CD14-positive monocyte (primary cell): ENCODE measurements around the gene SH3BP4. TPM values are rescaled to one million over a fixed set of nuclear protein-coding genes. Genes with fewer than 3 reads are reported as not detected.

Experiments used
- DNase-seq, 3 donors: peaks; one replicate each; pipeline ENCODE4 v3.0.0-alpha.2; 2011 to 2022
- H2AFZ ChIP-seq: 2 replicates; pipeline ENCODE4 v1.6.0; 2012; ENCODE audit warnings: mild to moderate bottlenecking, low read depth, low read length, inconsistent platforms; ENCODE audit not compliant: insufficient read depth, poor library complexity, severe bottlenecking
- H3K27ac ChIP-seq, 2 donors: 1 replicate in 1 of 2; 2 replicates in 1 of 2; pipeline ENCODE4 v1.5.1; 2012 to 2013; ENCODE audit warnings: low read length in 2 of 2, control low read depth in 1 of 2, inconsistent platforms in 1 of 2, low read depth in 1 of 2, mild to moderate bottlenecking in 1 of 2
- H3K27me3 ChIP-seq, 2 donors: one replicate each; pipeline versions ENCODE4 v1.6.0 to v1.6.1; 2011 to 2013; ENCODE audit warnings: low read length in 2 of 2; ENCODE audit not compliant: control insufficient read depth in 2 of 2, insufficient read depth in 2 of 2
- H3K36me3 ChIP-seq, 2 donors: replicated peaks in 1 of 2; 1 replicate in 1 of 2; 2 replicates in 1 of 2; pipeline versions ENCODE4 v1.5.1 to v1.6.1; 2012 to 2013; ENCODE audit warnings: low read length in 2 of 2, control low read depth in 1 of 2, inconsistent platforms in 1 of 2, mild to moderate bottlenecking in 1 of 2; ENCODE audit not compliant: insufficient read depth in 2 of 2, control insufficient read depth in 1 of 2
- H3K4me1 ChIP-seq, 2 donors: 1 replicate in 1 of 2; 2 replicates in 1 of 2; pipeline versions ENCODE4 v1.5.1 to v1.6.1; 2012 to 2013; ENCODE audit warnings: low read length in 2 of 2, control low read depth in 1 of 2, inconsistent platforms in 1 of 2, mild to moderate bottlenecking in 1 of 2, moderate library complexity in 1 of 2; ENCODE audit not compliant: insufficient read depth in 2 of 2, control insufficient read depth in 1 of 2
- H3K4me2 ChIP-seq: replicated peaks from 2 replicates; pipeline ENCODE3; 2012; ENCODE audit warnings: low read length, moderate library complexity, mild to moderate bottlenecking; ENCODE audit not compliant: poor library complexity, severe bottlenecking; ENCODE audit errors: extremely low read depth
- H3K4me3 ChIP-seq, 3 experiments: fragments of 200-600 bp in 1 of 3; sonication (generic) in 1 of 3; replicated peaks in 1 of 3; 1 replicate in 2 of 3; 2 replicates in 1 of 3; pipeline ENCODE4 v1.5.1; 2011 to 2013; ENCODE audit warnings: low read length in 3 of 3, mild to moderate bottlenecking in 3 of 3, control low read depth in 2 of 3, low read depth in 2 of 3, inconsistent platforms in 1 of 3, moderate library complexity in 1 of 3
- H3K79me2 ChIP-seq: 2 replicates; pipeline ENCODE4 v1.6.0; 2012; ENCODE audit warnings: mild to moderate bottlenecking, control low read depth, inconsistent platforms, low read length, moderate library complexity; ENCODE audit not compliant: insufficient read depth
- H3K9ac ChIP-seq: 2 replicates; pipeline ENCODE4 v1.6.0; 2017; ENCODE audit warnings: low read length, mild to moderate bottlenecking; ENCODE audit not compliant: insufficient read depth, poor library complexity, severe bottlenecking
- H3K9me3 ChIP-seq, 2 donors: replicated peaks in 1 of 2; 1 replicate in 1 of 2; 2 replicates in 1 of 2; pipeline versions ENCODE4 v1.5.1 to v1.6.1; 2012 to 2013; ENCODE audit warnings: low read length in 2 of 2, control low read depth in 1 of 2; ENCODE audit not compliant: control insufficient read depth in 1 of 2, insufficient read depth in 1 of 2
- H4K20me1 ChIP-seq: 2 replicates; pipeline ENCODE4 v1.6.0; 2012; ENCODE audit warnings: mild to moderate bottlenecking, low read length, control low read depth, moderate library complexity; ENCODE audit not compliant: insufficient read depth
- H3K27ac Mint-ChIP-seq, 7 donors: one replicate each; pipeline ENCODE4 v1.8.0; 2020; ENCODE audit warnings: mild to moderate bottlenecking in 7 of 7, mixed read lengths in 7 of 7, moderate library complexity in 6 of 7, inconsistent platforms in 2 of 7
- H3K27me3 Mint-ChIP-seq, 3 donors: one replicate each; pipeline ENCODE4 v1.8.0; 2021 to 2022; ENCODE audit warnings: low read depth in 3 of 3, mild to moderate bottlenecking in 3 of 3, mixed read lengths in 3 of 3, moderate library complexity in 3 of 3, inconsistent platforms in 1 of 3
- H3K36me3 Mint-ChIP-seq, 2 donors: one replicate each; pipeline ENCODE4 v1.8.0; 2020; ENCODE audit warnings: mixed read lengths in 2 of 2, inconsistent platforms in 1 of 2, mild to moderate bottlenecking in 1 of 2
- H3K4me1 Mint-ChIP-seq: one replicate; pipeline ENCODE4 v1.8.0; 2020; ENCODE audit warnings: mild to moderate bottlenecking, mixed read lengths
- H3K4me3 Mint-ChIP-seq, 2 donors: one replicate each; pipeline ENCODE4 v1.8.0; 2020; ENCODE audit warnings: mild to moderate bottlenecking in 2 of 2, mixed read lengths in 2 of 2, moderate library complexity in 1 of 2
- H3K9me3 Mint-ChIP-seq, 7 donors: one replicate each; pipeline ENCODE4 v1.8.0; 2020 to 2022; ENCODE audit warnings: mixed read lengths in 7 of 7, mild to moderate bottlenecking in 6 of 7, moderate library complexity in 6 of 7, inconsistent platforms in 2 of 7
- WGBS: methylation state at CpG from one replicate; pipeline ENCODE4 v1.1.5; 2013; ENCODE audit warnings: missing lambda C conversion rate; ENCODE audit not compliant: insufficient coverage; 5-methylcytosine and 5-hydroxymethylcytosine counted together
- intact Hi-C, 2 donors: fragments of 100-400 bp; cut with micrococcal nuclease; formaldehyde crosslinking; loops; one replicate each; pipeline versions ENCODE4 v1.15.0 to v1.15.1; 2023
- polyA plus RNA-seq, 3 donors: library from polyadenylated mRNA; depleted of rRNA in 1 of 3; unstranded in 2 of 3; stranded (reverse) in 1 of 3; fragments of 300-500 nt in 2 of 3; fragments of >200 nt in 1 of 3; fragmentation: Illumina TruSeq in 2 of 3; gene quantifications; 1 replicate in 2 of 3; 2 replicates in 1 of 3; pipeline ENCODE4 v1.2.3, GENCODE V29; 2012 to 2021
- TF ChIP-seq, protein P1 (sequence below): fragments of 200-600 bp; IDR thresholded peaks from one replicate; pipeline ENCODE4 v1.8.0; 2022; ENCODE audit warnings: antibody characterized with exemption, mild to moderate bottlenecking

SH3BP4 gene
- polyA plus RNA-seq, 3 donors, result 0.66 to 1.6 (median 1.3) TPM

DNA sequence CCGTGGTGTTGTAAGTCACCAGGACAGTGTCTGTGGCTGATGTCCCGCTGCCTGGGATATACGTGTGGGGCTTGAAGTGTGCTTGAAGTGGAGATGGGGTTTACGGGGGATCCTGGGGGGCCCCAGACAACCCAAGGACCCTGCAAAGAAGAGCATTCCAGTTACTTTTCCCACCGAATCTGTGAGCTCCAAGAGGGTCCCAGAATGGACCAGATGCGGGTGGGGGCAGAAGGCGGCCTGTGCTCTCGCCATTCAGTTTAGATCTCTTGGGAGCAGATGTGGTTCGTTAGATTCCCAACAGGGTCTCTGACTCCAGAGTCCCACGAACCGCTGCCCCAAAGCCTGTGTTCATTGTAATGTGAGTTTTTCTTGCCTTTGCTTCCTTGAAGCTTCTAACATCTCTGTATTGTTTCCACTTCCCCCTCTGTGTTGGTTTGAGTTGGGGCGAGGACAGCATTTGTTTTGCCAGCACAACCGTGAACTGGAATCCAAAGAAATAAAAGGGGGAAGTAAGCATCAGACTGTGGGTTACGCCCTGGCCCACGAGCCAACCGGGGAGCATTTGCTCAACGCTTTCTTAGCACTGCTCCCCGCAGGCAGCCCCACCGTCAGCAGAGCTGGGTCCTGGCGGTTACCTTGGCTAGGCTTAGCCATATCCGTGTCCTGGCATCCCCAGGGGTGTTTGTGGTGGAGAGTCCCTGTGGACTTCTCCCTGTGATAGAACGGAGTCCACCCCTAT lies 92.1 kb downstream of the SH3BP4 start:
- peaks cover 4 to 9% (median 6%) of the 10 kb centered on the region in 3 donors for H3K27me3 Mint-ChIP-seq
- Histone ChIP-seq H3K9ac (peak overlapping the region; percentile 58), H3K4me1 (peaks cover 45 to 57% of the 10 kb centered on the region in 2 donors), H3K27me3 (no peaks in the 10 kb centered on the region), H2AFZ (peak overlapping the region; percentile 67), H3K4me3 (peak overlapping the region in 1 of 3 experiments; percentile 57), H3K79me2 (no peaks in the 10 kb centered on the region), H4K20me1 (no peaks in the 10 kb centered on the region), H3K27ac (peak overlapping the region; percentile 79 to 91), H3K36me3 (no peaks in the 10 kb centered on the region), H3K4me2 (peak overlapping the region; percentile 68), H3K9me3 (no peaks in the 10 kb centered on the region)
- TF ChIP-seq, protein P1, sequence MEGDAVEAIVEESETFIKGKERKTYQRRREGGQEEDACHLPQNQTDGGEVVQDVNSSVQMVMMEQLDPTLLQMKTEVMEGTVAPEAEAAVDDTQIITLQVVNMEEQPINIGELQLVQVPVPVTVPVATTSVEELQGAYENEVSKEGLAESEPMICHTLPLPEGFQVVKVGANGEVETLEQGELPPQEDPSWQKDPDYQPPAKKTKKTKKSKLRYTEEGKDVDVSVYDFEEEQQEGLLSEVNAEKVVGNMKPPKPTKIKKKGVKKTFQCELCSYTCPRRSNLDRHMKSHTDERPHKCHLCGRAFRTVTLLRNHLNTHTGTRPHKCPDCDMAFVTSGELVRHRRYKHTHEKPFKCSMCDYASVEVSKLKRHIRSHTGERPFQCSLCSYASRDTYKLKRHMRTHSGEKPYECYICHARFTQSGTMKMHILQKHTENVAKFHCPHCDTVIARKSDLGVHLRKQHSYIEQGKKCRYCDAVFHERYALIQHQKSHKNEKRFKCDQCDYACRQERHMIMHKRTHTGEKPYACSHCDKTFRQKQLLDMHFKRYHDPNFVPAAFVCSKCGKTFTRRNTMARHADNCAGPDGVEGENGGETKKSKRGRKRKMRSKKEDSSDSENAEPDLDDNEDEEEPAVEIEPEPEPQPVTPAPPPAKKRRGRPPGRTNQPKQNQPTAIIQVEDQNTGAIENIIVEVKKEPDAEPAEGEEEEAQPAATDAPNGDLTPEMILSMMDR, result no peak
- peak overlapping the region; percentile 88 to 94 (median 91) for H3K27ac Mint-ChIP-seq
- H3K4me1 Mint-ChIP-seq, result peaks cover 52% of the 10 kb centered on the region
- peaks cover 0 to 2% (median 1%) of the 10 kb centered on the region in 7 donors for H3K9me3 Mint-ChIP-seq
- 29% methylated on average over 14 of the region's 22 CpGs for WGBS
- peak; percentile 85 to 91 (median 89) for DNase-seq
- peak overlapping the region; percentile 41 to 66 for H3K4me3 Mint-ChIP-seq
- intact Hi-C loops, result no loop called here
- H3K36me3 Mint-ChIP-seq, result peaks cover 0 to 3% of the 10 kb centered on the region in 2 donors

DNA sequence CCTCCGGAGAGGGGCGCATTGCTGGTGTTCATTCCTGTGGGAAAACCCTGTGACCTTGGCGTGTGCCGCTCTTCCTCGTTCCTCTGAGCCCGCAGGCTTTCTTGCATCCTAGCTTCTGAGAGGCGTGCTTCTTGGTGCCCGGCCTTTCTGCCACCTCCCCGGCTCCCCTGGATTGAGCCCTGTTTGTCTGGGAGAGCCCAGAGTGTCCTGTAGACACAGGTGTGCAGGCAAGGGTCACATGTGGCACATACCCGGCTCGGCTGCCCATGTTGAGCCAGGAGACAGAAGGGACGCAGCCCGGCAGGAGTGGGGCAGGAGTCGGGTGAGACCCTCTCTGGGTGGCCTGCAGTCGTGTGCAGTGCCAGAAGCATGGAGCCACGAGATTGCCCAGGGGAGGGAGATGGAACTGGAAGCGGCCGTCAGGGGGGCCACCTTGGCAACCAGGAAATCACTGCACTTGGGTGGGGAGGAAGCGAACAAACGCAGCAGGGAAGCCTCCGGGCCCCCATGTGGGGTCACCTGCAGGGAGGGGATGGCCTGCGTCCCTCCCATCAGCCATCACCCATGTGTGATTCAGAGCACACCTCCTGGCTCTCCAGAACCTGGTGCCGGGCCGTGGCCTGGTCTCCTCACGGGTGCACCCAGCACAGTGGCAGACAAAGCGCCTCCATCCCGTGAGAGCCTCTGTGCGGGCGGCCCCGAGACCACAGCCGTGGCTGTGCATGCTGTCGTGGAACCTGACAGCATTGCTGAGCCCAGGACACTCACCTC lies 92.9 kb downstream of the SH3BP4 start:
- H2AFZ ChIP-seq, result peak overlapping the region; percentile 67
- peaks cover 52% of the 10 kb centered on the region for H3K4me1 Mint-ChIP-seq

More for the DNA sequence above, 92.9 kb downstream of the SH3BP4 start:
- Histone ChIP-seq H3K4me1 (peaks cover 45 to 57% of the 10 kb centered on the region in 2 donors), H3K79me2 (no peaks in the 10 kb centered on the region), H3K27ac (peak overlapping the region; percentile 79 to 91), H3K4me3 (peak overlapping the region in 1 of 3 experiments; percentile 57), H3K36me3 (no peaks in the 10 kb centered on the region), H4K20me1 (no peaks in the 10 kb centered on the region), H3K27me3 (no peaks in the 10 kb centered on the region), H3K9me3 (no peaks in the 10 kb centered on the region), H3K4me2 (peak overlapping the region; percentile 68), H3K9ac (peak overlapping the region; percentile 58)
- Mint-ChIP-seq H3K27ac (peak overlapping the region; percentile 80 to 94 (median 90)), H3K27me3 (peaks cover 4 to 9% (median 6%) of the 10 kb centered on the region in 3 donors), H3K4me3 (peak overlapping the region; percentile 41 to 67), H3K36me3 (peaks cover 0 to 3% of the 10 kb centered on the region in 2 donors), H3K9me3 (peaks cover 0 to 2% (median 1%) of the 10 kb centered on the region in 7 donors)
- WGBS, result 74% methylated on average over 29 of the region's 32 CpGs
- intact Hi-C loops, result no loop called here
- DNase-seq, result no peak
- TF ChIP-seq, protein P1, result no peak
